Epithelial cell of esophagus (primary cell): ENCODE data around the gene ACTG1.

Experiments
- DNase-seq: peaks from one replicate; pipeline ENCODE4 v3.0.0; 2010; ENCODE audit warnings: low read depth
- H3K4me3 ChIP-seq: 2 replicates; pipeline ENCODE4 v1.5.1; 2011; ENCODE audit warnings: mild to moderate bottlenecking, low read length, control low read depth
- TF ChIP-seq, protein P1 (sequence below): IDR thresholded peaks from 2 replicates; pipeline ENCODE4 v1.5.1; 2011; ENCODE audit warnings: low read depth, mild to moderate bottlenecking, low read length, control low read depth, inconsistent platforms; ENCODE audit not compliant: insufficient read depth; ENCODE audit errors: missing control alignments

ACTG1 gene

DNA sequence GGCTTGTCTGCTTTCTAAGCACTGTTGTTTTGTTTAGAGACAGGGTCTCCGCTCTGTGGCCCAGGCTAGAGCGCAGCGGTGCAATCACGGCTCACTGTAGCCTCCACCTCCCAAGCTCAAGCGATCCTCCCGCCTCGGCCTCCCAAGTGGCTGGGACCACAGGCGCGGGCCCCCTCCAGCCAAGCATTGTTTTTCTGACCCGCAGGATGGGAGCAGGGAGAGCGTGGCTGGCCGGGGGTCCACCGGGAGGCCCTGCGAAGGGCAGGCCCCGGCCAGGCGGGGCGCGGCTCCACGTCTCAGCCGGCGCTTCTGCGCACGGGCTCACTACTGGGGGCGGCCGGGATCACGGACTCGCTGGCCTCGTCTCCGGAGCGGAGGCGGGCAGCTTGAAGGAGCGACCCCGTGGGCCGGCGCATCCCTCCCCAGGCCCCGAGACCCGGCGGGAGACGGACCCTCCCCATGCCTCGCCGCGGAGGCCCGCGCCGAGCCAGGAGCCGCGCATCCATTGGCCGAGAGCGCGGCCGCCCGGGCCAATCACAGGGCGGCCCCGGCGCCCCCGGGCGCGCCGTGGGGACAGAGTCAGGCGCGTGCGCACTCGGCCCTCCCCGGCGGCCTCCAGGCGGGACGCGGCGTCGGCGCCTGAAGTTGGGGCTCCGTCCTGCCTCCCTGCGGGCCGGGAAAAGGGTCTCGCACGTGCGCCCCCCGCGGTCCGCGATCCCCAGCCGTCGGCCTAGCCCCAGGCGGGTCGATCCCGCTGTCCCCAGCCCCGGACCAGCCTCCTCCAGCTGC lies 24.9 kb downstream of the ACTG1 start:
- TF ChIP-seq, protein P1, sequence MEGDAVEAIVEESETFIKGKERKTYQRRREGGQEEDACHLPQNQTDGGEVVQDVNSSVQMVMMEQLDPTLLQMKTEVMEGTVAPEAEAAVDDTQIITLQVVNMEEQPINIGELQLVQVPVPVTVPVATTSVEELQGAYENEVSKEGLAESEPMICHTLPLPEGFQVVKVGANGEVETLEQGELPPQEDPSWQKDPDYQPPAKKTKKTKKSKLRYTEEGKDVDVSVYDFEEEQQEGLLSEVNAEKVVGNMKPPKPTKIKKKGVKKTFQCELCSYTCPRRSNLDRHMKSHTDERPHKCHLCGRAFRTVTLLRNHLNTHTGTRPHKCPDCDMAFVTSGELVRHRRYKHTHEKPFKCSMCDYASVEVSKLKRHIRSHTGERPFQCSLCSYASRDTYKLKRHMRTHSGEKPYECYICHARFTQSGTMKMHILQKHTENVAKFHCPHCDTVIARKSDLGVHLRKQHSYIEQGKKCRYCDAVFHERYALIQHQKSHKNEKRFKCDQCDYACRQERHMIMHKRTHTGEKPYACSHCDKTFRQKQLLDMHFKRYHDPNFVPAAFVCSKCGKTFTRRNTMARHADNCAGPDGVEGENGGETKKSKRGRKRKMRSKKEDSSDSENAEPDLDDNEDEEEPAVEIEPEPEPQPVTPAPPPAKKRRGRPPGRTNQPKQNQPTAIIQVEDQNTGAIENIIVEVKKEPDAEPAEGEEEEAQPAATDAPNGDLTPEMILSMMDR, result no peak
- H3K4me3 ChIP-seq, result peak overlapping the region; percentile 43
- peak; percentile 52 for DNase-seq

DNA sequence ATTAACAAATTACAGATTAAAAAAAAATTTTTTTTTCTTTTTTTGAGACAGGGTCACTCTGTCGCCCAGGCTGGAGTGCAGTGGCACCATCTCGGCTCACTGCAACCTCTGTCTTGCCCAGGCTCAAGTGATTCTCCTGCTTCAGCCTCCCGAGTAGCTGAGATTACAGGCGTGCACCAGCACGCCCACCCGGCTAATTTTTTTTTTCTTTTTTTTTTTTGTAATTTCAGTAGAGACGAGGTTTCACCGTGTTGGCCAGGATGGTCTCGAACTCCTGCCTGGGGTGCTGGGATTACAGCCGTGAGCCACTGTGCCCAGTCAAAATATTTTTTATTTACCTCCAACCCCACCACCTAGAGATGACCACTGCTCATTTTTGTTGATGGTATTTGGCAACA lies 25.5 kb downstream of the ACTG1 start:
- H3K4me3 ChIP-seq, result no peak overlapping the region
- TF ChIP-seq, protein P1, result no peak
- DNase-seq, result no peak

DNA sequence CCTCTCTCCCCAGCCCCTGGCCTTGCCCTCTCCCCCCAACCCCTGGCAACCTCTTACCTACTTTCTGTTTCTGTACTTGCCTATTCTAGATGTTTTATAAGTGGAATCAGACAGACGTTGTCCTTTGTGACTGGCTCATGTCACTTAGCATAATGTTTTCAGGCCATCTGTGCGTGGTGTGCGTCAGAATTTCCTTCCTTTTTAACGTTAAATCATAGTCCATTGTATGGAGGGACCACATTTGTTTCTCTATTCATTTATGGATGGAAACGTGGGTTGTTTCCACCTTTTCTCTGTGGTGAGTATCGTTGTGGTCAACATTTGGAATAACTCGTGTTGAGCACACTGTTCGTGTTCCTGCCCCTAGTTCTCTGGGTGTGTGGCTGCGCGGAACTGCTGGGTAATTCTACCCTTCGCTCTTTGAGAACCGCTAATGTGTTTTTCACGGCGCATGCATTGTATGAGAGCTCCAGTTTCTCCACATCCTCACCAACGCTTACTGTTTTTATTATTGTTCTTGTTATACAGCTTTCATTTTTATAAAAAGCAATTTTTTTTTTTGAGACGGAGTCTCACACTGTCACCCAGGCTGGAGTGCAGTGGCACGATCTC lies 26.3 kb downstream of the ACTG1 start:
- TF ChIP-seq, protein P1, result no peak
- H3K4me3 ChIP-seq, result no peak overlapping the region
- no peak for DNase-seq

DNA sequence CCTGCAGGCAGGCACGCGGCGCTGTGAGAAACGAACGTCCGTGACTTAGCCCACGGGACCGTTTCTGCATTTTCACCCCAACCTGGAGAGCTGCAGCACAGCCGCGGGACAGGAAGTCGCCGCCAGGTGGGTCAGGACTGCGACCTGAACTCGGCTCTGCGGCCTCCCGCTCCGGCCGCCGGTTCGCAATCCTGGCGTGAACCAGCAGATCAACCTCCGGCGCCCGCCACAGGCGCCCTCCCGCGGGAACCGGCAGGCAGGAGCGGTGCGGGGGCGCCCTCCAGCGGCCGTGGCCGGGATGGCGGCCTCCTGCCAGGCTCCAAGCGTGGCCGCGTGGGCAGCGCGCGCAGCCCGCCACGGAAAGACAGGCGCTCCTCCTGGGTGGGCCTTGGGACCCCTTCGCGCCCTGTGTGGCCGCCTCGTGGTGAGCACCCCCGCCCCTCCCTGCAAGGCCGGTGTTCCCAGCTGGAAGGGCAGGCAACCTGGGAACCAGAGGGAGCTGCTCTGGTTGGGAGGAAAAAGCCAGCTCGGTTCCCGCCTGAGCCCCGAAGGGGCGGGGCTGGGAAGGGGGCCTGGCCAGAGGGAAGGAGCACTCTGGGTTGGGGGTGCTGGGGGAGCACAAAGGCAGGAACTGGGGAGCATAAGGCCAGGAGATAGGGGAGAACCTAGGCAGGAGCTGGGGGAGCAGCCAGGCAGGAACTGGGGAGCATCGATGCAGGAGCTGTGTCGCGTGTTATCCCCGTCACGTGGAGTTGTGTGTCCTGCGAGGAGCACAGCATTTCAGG lies 28.2 kb downstream of the ACTG1 start:
- TF ChIP-seq, protein P1, result peak; percentile 41
- peak; percentile 78 for DNase-seq
- peak overlapping the region; percentile 34 for H3K4me3 ChIP-seq

DNA sequence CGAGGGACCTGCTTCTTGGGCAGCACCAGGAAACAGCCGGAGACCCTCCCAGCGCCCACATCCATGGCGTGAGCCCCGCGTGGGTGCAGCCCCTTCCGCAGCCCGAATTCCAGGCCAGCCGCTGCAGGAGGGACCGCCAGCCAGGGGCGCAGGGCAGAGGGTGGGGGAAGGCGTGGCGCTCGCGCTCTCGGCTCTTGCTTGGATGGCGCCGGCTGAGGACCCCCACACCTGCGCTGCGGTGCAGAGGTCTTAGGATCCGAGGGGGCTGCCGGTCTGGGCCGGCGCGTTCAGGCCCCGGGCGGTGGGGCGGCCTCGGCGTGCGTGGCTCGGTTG lies 28.8 kb downstream of the ACTG1 start:
- TF ChIP-seq, protein P1, result no peak
- H3K4me3 ChIP-seq, result peak overlapping the region; percentile 34
- DNase-seq, result no peak

DNA sequence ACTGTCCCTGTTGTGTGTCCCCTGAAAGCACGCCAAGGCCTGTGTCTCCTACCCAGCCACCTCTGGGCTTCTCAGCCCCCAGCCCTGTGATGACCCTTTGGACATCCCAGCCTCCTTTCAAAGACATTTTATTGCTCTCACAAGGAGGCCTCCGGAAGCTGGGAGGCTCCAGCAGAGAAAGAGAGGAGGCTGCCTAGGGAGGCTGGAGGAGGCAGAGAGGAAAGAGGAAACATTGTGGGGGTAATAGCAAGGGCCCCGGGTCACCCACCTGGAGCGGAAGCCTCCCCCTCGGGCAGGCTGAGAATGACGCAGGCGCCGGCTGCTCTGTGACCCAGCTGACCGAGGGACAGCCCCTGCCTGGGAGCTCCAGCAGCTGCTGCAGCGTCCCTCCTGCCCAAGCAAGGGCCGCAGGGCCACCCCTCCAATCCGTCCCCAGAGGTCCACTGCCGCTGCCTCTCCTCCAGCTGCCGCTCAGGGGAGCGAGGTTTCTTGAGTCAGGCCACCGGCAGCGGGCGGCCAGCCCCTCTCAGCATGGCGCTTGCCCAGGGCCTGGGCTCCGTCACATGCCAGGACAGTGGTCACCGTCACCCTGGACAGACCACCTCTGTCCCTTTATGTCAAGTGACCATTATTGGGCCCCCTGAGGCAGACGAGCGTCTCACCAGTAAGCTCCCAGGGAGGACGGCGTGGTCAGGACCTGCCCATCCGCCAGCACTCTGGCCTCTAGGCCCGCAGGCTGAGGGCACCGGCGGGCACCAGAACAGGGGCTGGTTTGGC lies 29.3 kb downstream of the ACTG1 start:
- H3K4me3 ChIP-seq, result no peak overlapping the region
- DNase-seq, result no peak
- TF ChIP-seq, protein P1, result no peak
